Measurements from ENCODE around the gene P3R3URF.

Gene P3R3URF

GRCh38 chr1:46193984-46194570 lies 17.8 kb upstream of the P3R3URF start:
- no peak for DNase-seq

- no peak for DNase-seq
Measured at GRCh38 chr1:46193285-46193684, 17.0 kb upstream of the P3R3URF start.

- DNase-seq, result no peak
Measured at GRCh38 chr1:46192171-46192570, 15.9 kb upstream of the P3R3URF start.

DNA sequence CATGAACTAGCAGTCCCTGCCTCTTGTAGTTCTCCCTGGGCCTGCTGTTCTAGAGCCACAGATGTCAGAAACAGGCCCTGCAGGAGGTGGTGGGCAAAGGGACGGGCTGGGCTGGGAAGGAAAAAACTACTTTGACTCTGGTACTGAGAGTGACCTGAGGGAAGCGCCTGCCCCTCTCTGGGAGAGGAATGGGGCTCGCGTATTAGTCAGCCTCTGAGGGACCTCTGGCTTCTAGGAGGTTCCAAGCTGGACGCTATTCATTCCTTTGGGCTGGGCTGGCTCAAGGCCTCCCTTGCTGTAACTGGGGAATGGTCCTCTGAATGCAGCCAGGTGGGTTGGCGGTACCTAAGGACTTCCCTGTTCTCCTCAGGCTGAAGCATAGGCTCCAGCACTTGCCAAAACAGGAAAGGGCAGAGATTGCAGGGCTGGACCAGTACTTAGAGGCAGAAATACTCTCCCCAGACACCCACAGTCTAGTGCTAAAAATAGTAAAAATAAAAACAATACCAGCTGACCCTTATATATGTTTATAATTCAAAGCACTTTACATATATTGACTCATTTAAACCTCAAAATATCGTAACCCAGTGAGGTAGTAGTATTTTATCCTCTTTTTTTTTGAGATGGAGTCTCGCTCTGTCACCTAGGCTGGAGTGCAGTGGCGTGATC lies 14.9 kb upstream of the P3R3URF start:
- no peak for DNase-seq

DNA sequence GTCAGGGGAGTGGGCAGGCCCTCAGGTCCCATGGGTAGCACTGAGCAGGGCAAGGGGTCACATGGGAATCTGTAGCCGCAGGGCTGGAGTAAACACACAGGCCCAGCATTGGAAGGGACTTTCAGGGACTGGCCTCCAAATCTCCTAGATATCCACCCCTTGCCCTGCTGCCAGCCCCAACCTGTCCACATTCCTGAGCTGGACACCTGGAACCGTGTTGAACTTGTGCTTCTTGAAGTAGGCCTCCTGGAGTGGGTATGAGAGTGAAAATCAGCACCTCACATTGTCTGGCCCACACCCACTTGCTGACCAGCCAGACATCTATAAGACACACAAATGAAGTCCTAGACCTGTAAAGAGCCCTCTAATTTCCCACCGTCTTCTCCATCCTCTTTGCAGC lies 14.3 kb upstream of the P3R3URF start:
- DNase-seq, result no peak

DNA sequence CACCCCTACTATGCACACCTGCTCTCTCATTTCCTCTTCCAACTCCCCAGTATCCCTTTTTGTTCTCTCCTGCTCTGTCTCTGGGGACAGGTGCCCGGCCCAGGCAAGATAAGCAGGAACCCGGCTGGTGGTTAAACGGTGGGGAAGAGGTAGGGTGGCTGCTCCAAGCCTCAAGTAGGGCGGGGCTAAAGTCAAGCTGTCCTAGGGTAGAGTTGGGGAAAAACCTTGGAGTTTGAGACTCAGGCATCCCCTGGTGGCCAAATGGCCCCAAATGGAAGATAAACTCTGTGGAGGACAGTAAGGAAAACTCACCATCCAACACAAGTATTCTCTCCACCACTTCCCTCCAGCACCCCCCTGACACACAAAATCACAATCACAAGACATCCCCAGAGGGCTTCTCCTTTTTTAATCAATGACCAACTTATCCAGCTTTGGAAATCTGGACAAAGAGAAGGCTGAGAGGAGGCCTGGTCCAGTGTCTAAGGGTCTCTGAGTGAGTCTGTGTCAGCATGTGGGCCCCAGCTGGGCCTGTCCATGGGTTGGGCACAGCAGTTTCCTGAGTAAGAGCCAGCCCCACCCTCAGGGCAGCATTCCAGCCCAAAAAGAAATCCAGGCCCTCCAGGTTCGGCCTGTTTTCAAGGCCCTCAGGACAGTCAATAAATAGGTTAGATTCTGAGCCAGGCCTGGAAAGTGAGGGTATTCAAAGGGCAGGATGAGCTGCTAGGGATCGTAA lies 12.2 kb upstream of the P3R3URF start:
- no peak for DNase-seq

GRCh38 chr1:46187106-46187869 lies 11.0 kb upstream of the P3R3URF start:
- no peak for DNase-seq

GRCh38 chr1:46186076-46186475 lies 9.8 kb upstream of the P3R3URF start:
- DNase-seq, result no peak

GRCh38 chr1:46184920-46185658 lies 8.8 kb upstream of the P3R3URF start:
- no peak for DNase-seq

DNA sequence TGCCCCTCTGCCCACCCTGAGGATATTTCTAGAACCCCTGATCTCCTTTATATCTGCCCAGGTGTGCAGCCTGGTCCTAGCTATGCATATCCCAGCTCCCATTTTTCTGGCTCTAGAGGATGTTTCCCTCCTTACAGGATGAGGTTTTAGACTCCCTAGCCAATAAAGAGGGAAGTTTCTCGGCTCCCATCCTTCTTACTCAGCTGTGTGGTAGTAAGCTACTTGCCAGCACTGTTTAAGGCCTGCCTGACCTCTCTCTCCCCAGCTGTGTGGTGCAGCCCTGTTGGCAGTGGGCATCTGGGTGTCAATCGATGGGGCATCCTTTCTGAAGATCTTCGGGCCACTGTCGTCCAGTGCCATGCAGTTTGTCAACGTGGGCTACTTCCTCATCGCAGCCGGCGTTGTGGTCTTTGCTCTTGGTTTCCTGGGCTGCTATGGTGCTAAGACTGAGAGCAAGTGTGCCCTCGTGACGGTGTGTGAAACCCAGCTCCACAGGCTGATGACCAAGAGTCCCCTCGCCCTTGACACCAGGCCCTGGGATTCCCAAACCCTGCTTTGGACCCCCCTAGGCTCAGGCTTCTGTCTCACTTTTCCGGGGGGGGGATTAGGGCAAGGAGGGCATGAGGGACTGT lies 7.8 kb upstream of the P3R3URF start:
- DNase-seq, result no peak

- DNase-seq, result peak in 1 of 2 experiments; percentile 8
Measured at GRCh38 chr1:46183079-46183847, 7.0 kb upstream of the P3R3URF start.

DNA sequence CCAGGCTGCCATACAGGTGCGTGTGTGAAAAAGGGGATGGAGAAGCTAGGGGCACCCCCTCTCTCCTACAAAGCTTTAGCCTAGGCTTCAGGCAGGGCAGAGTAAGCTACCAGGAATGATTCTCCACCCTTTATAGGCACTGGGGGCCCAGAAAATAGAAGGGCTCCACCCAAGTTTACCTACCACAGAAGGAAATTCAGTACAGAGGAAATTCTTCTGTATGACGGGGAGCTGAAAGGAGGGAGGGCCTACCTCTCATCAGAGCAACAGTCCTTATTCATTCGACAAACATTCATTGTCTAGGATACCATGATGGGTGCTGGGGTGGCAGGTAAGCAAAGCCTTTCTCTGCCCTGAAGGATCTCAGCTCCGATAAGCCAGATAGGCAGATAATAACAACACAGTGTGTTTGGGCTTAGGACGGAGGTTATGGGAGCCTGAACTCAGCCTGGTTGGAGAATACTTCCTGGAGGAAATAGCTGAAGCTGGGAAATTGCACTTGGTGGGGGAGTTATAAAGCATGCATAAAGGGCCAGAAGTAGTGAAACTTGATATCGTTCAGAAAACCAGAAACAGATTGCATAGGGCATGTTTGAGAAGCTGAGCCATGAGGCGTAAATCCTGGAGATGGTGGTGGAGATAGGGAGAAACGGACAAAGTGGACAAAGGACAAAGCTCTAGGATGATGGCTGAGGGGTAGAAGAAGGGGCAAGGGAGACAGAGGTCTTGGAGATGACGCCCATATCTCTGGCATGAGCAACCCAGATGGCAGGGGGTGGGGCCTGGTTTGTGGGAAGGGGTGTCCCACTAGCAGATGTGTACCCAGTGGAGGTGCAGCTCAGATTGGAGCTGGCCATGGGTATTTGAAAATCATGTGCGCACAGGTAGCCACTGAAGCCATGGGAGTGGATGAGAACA lies 5.3 kb upstream of the P3R3URF start:
- no peak for DNase-seq

DNA sequence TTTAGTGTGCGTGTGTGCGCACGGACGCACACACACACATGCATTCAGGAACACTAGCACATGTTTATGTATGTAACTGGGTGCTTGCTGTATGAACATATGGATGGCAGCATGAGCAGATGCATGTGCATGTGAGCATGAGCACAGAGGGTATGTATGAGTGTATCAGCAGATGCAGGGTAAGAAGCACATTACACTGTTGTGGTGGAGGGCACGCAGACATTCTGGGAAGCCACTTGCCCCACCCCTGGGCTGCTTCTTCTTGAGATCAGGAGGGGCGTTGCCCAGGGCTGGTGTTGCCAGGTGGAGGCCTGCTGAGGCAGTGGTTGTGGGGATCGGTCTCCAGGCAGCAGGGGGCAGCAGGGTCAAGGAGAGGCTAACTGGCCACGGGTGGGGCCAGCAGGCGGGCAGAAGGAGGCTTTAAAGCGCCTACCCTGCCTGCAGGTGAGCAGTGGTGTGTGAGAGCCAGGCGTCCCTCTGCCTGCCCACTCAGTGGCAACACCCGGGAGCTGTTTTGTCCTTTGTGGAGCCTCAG lies 3.9 kb upstream of the P3R3URF start:
- DNase-seq, result peak; percentile 9 to 16

- DNase-seq, result peak; percentile 51 to 57
Measured at GRCh38 chr1:46179138-46180081, 3.1 kb upstream of the P3R3URF start.

DNA sequence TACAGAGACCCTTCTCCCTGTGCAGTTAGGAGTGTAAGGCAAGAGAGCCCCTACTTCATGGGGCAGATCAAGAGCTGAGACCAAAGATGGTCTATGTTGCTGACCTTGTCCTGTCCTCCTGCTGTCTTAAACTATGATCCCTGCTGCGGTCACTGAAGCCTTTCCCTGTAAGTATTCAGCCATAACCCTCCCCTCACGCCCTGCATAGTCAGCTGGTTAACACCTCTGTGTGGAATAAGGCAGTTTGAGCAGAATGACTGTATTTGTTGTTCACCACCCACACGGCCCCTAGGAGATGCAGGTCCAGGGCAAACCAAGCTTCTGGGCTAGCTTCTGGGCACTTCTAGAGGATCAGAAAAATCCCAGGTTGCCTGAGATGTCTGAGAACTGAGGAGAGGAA lies 1.0 kb downstream of the P3R3URF start:
- DNase-seq, result no peak

- DNase-seq, result no peak
Measured at GRCh38 chr1:46174448-46175231, 1.6 kb downstream of the P3R3URF start, which contains the start of gene TSPAN1. Gene TSPAN1 (plus strand): TSS chr1:46175087. CDS start chr1:46181108, 6,021 bp downstream.

DNA sequence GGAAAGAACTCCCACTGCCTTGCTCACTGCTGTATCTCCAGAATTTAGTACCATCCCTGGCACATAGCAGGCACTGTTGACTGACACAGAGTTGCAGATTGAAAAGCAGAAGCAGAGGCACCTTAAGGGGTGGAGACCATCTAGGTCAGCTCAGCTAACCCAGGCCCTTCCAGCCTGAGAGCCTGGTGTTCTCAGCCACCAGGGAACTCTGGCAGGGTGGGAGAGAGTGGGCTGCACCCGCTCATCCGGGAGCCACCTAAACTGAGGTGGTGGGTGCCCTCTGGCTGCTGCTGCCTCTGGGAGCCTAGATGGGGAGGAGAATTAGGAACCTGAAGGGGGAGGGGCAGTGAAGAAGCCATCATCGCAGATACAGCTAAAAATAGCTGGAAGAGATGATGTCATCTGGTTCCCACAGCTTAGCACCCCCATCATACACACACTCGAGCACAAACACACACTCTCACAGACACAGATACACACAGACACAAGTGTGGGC lies 2.9 kb downstream of the P3R3URF start:
- peak in 1 of 2 experiments; percentile 10 for DNase-seq

DNA sequence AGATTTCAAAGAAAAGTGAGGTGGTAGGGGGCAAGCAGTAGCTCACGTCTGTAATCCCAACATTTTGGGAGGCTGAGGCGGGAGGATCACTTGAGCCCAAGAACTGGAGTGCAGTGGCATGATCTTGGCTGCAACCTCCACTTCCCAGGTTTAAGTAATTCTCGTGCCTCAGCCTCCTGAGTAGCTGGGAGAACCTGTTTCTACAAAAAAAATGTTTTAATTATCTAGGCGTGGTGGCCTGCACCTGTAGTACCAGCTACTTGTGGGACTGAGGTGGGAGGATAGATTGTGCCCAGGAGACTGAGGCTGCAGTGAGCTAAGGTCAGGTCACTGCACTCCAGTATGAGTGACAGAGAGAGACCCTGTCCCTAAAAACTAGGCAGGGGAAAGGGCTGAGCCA lies 4.0 kb downstream of the P3R3URF start:
- DNase-seq, result no peak
